ENCODE results near the gene HEBP1.

DNA sequence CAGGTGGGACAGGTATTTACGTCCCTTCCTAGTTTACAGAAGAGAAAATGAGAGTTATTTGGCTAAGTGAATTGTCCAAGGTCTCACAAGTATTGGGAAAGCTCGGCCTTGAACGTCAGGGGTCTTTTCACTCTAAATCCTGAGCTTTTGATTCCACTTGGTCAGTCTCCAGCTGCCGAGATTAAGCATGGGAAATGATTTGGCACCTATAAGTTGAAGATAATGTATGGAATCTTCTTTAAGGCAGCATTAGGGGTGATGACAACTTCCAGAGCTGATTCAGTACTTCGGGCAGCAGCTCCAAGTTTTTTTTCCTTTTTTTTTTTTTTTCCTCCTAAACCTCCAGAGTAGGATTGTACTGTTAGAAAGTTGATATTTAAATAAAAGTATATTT lies 44.8 kb upstream of the HEBP1 start:
- TF ChIP-seq, protein P1, sequence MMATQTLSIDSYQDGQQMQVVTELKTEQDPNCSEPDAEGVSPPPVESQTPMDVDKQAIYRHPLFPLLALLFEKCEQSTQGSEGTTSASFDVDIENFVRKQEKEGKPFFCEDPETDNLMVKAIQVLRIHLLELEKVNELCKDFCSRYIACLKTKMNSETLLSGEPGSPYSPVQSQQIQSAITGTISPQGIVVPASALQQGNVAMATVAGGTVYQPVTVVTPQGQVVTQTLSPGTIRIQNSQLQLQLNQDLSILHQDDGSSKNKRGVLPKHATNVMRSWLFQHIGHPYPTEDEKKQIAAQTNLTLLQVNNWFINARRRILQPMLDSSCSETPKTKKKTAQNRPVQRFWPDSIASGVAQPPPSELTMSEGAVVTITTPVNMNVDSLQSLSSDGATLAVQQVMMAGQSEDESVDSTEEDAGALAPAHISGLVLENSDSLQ (IDR thresholded peaks at IDR 0.05) = no peak
- TF ChIP-seq BHLHE40 (IDR thresholded peaks at IDR 0.05; ENCODE audit: borderline replicate concordance) (no peak), FOXM1 (IDR thresholded peaks at IDR 0.05; ENCODE audit: borderline replicate concordance) (no peak), ARNT (IDR thresholded peaks at IDR 0.05) (no peak), SP1 (IDR thresholded peaks at IDR 0.05) (no peak), FOXK2 (IDR thresholded peaks at IDR 0.05) (no peak), TARDBP (IDR thresholded peaks at IDR 0.05) (no peak), NFRKB (IDR thresholded peaks at IDR 0.05) (no peak), CTBP1 (IDR thresholded peaks at IDR 0.05; ENCODE audit: borderline replicate concordance) (no peak), FOXA1 (IDR thresholded peaks at IDR 0.05) (no peak), SUZ12 (IDR thresholded peaks at IDR 0.05) (no peak), ZNF384 (IDR thresholded peaks at IDR 0.05) (peak; percentile 66), L3MBTL2 (conservative IDR thresholded peaks at IDR 0.05) (no peak), HDGF (IDR thresholded peaks at IDR 0.05; ENCODE audit: borderline replicate concordance) (no peak)
